Subcutaneous adipose tissue (tissue), 4 donors: ENCODE measurements around the gene DMD. TPM values are rescaled to one million over a fixed set of nuclear protein-coding genes. Genes with fewer than 3 reads are reported as not detected.

Experiments used
- total RNA-seq, 4 donors: library from RNA; depleted of rRNA; stranded (reverse); fragments of >200 nt; gene quantifications; one replicate each; pipeline ENCODE4 v1.1.0, GENCODE V29; 2016
- TF ChIP-seq, protein P1 (sequence below): fragments of 450-650 bp; IDR thresholded peaks from one replicate; pipeline ENCODE4 v1.5.1; 2016; ENCODE audit warnings: low read depth, mild to moderate bottlenecking, control low read depth, antibody characterized with exemption, moderate library complexity

DMD gene
- total RNA-seq, 4 donors from 2014 or later = 35.7 to 87.2 (median 72.1) TPM

DNA sequence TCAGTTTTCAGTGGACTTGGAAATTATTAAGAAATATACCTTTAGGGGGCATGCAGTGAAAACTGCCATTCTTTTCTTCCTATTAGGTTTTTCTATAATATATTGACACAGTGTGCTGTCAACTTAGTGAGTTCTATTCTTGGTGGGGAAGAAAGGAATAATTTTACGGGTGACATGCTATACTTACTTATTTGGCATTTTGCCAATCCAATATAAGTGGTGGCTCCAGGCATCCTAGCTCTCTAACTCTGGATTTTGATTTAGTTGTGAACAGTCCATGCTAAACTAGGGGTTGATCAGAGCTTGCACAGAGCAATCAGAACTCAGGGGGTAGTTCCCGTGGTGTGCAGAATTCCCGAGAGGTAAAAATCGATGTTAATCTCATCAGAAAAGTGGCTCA lies 1861.8 kb downstream of the DMD start:
- TF ChIP-seq, protein P1, sequence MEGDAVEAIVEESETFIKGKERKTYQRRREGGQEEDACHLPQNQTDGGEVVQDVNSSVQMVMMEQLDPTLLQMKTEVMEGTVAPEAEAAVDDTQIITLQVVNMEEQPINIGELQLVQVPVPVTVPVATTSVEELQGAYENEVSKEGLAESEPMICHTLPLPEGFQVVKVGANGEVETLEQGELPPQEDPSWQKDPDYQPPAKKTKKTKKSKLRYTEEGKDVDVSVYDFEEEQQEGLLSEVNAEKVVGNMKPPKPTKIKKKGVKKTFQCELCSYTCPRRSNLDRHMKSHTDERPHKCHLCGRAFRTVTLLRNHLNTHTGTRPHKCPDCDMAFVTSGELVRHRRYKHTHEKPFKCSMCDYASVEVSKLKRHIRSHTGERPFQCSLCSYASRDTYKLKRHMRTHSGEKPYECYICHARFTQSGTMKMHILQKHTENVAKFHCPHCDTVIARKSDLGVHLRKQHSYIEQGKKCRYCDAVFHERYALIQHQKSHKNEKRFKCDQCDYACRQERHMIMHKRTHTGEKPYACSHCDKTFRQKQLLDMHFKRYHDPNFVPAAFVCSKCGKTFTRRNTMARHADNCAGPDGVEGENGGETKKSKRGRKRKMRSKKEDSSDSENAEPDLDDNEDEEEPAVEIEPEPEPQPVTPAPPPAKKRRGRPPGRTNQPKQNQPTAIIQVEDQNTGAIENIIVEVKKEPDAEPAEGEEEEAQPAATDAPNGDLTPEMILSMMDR = no peak

DNA sequence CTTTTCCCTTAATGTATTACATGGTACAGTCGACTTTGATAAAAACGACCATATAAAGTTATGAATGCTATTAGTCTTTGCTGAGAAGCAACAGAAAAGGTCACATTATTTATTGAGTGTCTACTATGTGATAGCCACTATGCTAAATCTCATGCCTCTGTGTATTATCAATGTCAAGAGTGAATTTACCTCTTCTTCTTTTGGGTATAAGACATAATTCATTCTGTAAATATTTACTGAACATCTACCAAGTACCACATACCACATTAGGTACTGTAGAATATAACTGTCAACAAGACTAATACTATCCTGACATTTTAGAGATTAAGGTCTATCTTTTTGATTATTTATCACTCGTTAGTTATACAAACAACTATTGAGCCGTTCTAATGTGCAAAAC lies 1870.8 kb downstream of the DMD start:
- TF ChIP-seq, protein P1 = no peak

DNA sequence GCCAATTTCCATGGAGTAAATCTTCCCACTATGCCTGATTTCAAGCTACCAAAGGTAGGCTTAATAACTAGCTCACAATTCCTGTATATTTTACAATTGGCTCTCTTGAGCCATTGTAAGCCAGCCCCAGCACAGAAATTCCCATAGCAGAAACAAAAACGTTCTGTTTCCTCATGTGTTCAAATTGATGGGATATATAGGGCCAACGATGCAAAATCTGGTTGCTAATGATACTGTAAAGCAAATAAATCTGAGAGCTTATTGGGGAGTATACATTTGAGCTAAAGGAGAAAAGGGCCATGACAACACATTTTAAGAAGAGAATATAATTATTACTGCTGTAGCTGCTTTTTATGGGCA lies 1872.4 kb downstream of the DMD start:
- TF ChIP-seq, protein P1 = no peak

DNA sequence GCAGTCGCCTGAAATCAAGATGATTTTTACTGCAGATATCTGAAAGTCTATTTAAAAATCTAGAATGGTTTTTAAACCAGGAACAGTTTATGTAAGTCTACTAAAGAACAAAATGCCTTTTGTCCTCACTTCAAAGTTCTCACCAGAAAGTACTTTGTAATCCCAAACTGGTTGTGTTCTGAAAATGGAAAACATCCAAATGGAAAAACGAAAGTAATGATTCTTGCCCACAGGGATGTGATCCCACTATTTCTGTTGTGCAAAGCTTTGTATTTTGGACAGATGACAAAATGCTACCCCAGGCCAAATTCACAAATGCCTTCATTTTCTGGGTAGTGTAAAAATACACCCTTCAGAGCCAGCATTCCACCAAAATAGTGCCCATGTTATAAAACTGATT lies 1874.0 kb downstream of the DMD start:
- TF ChIP-seq, protein P1 = no peak

DNA sequence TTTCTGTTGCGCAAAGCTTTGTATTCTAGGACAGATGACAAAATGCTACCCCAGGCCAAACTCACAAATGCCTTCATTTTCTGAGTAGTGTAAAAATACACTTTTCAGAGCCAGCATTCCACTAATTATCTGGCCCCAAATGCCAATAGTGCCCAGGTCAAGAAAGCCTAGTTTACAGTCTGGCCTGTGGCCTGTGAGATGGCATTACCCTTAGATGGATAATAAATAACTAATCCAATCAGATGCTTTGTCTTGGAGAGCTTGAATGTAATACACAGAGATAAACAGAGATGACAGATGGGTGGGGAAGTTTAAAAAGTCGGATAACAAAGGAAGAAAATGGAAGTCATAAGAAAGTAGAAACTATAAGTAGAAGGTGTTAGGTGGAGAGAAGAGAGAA lies 1874.9 kb downstream of the DMD start:
- TF ChIP-seq, protein P1 = no peak

DNA sequence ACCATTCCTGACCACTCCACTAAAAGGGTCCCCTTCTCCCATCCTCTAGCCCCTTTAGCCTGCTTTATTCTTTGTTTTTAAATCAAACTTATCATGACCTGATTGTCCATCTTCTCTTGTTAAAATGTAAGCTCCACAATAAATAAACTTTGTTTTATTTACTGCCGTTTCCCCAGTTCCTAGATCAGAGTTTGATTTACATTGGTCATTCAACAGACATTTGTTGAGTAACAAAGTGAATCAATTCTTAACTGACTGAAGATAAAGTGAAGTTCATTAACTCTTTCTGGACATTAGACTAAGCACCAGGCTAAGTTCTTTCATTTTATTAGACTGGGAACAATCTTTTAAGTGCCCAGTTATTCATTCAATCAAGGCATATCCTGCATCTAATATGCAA lies 1876.4 kb downstream of the DMD start:
- TF ChIP-seq, protein P1 = no peak

DNA sequence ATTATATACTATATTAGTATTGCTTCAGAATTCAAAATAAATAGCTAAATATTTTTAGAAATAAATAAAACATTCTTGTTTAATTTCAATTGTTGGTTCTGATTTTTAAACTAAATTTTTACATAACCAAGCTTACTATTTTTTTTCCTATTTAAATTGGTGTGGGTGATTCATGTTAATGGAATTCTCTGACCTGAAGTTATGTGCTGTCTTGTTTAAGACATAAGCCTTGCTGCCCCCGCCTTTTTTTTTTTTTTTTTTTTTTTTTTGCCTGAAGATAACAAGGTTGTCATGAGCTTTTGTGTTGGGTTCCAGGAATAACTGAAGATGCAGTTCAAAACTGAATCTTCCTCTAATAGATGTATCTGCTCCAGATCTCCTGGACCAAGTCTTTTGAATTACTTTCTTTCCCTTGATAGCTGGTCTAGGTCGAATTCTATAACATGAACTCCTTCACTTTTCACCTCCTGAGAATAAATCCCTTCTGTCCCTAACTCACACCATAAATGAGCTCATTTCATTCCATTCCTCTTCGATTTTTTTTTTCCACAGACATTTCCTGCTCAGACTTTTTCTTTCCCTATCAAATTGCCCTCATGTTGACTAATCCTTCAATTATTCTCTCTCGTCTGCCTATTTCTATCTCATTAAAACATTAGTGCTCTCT lies 1878.1 kb downstream of the DMD start:
- TF ChIP-seq, protein P1 = no peak
